BJ (cell line): Measurements from ENCODE around the gene RXFP1. TPM values are rescaled to one million over a fixed set of nuclear protein-coding genes. Genes with fewer than 3 reads are reported as not detected.

Experiments used
- CTCF ChIA-PET: fragments of 350-600 bp; formaldehyde crosslinking; extraction: SDS; loops from one replicate; lab custom pipeline; 2021; ENCODE audit warnings: antibody characterized with exemption, inconsistent platforms; lab: Yijun Ruan, JAX
- POLR2A ChIA-PET: fragments of 300-600 bp; sonication (Branson Sonifier 250); formaldehyde crosslinking; extraction: SDS; loops from one replicate; lab custom pipeline; 2021; ENCODE audit warnings: antibody characterized with exemption; lab: Charles Lee
- DNase-seq: peaks from one replicate; pipeline ENCODE4 v3.0.0-alpha.2; 2011; ENCODE audit warnings: low read depth
- H3K27me3 ChIP-seq: 2 replicates; pipeline ENCODE4 v1.6.0; 2011; ENCODE audit warnings: low read length; ENCODE audit not compliant: control insufficient read depth, insufficient read depth
- H3K36me3 ChIP-seq: 2 replicates; pipeline ENCODE4 v1.5.1; 2011; ENCODE audit warnings: low read length; ENCODE audit not compliant: control insufficient read depth, insufficient read depth
- H3K4me3 ChIP-seq: 2 replicates; pipeline ENCODE4 v1.5.1; 2011; ENCODE audit warnings: low read depth, mild to moderate bottlenecking, control low read depth, low read length
- CTCF ChIP-seq: IDR thresholded peaks from 2 replicates; pipeline ENCODE4 v1.5.1; 2011; ENCODE audit warnings: low read depth, mild to moderate bottlenecking, control low read depth, inconsistent platforms, low read length, moderate library complexity; ENCODE audit not compliant: insufficient read depth
- polyA plus RNA-seq: library from polyadenylated mRNA; depleted of rRNA; stranded (reverse); fragments of >200 nt; gene quantifications from 2 replicates; pipeline ENCODE4 v1.2.3, GENCODE V29; 2011

The RXFP1 gene
- polyA plus RNA-seq, 1 experiment, result 0.17 TPM

GRCh38 chr4:158580064-158580463 is 58.4 kb downstream of the RXFP1 start:
- no peak for TF ChIP-seq CTCF
- no peak overlapping the region for H3K4me3 ChIP-seq
- no peaks in the 10 kb centered on the region for H3K36me3 ChIP-seq
- H3K27me3 ChIP-seq, result no peaks in the 10 kb centered on the region
- CTCF ChIA-PET, result interaction anchor here (1.0 to 1.8 kb wide), 3 partner anchors 20 to 321 kb away, joined by 3 to 5 read pairs (median 3); no protein-coding TSS in a partner anchor
- DNase-seq, result no peak
- POLR2A ChIA-PET, result no interaction called here

DNA sequence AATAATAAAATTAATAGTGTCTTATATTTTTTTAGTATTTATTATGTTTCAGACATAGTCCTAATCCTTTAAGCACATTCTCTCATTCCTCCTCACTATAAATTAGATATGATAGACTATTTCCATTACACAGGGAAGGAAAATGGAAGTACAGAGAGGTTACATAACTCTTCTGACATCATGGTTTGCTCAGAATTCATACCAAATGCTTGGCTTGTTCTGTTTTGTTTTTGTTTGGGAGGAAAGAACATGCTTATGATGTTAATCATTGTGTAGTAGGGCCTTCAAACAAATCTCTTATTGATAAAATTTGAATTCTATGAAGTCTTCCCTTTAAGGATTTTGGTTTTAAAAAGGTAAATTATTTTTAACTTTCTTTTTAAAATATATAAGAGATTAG is 59.5 kb downstream of the RXFP1 start:
- no peak for TF ChIP-seq CTCF
- Histone ChIP-seq H3K36me3 (no peaks in the 10 kb centered on the region), H3K27me3 (no peaks in the 10 kb centered on the region), H3K4me3 (no peak overlapping the region)
- no peak for DNase-seq
- ChIA-PET POLR2A (no interaction called here), CTCF (interaction anchor here (1.5 kb wide), 1 partner anchor 322 kb away, joined by 3 read pairs; no protein-coding TSS in a partner anchor)

GRCh38 chr4:158586881-158587280 is 65.2 kb downstream of the RXFP1 start:
- CTCF ChIA-PET, result interaction anchor here (0.6 to 2.3 kb wide), 2 partner anchors 8 to 1961 kb away, joined by 3 to 5 read pairs; no protein-coding TSS in a partner anchor
- DNase-seq, result no peak
- no peak overlapping the region for H3K4me3 ChIP-seq
- POLR2A ChIA-PET, result no interaction called here
- H3K27me3 ChIP-seq, result no peaks in the 10 kb centered on the region
- no peaks in the 10 kb centered on the region for H3K36me3 ChIP-seq
- TF ChIP-seq CTCF, result no peak

DNA sequence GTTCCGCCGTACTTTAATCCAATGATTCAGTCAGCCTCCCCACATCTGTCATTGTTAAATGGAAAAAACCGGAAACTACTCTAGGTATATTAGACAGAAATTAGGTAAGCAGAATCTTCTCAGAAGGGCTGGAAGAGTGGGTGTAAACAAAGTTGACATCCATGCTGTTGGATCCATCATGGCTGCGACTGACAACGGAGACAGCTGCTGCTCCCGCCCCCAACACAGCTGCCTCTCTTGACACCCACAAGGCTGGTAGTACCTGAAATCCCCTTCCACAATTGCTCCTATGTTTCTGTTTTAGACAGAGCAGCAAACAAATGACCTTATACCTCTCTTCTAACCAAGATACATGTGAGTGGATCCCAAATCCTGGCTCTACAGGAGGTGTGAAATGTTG is 66.6 kb downstream of the RXFP1 start:
- TF ChIP-seq CTCF, result no peak
- DNase-seq, result no peak
- Histone ChIP-seq H3K27me3 (no peaks in the 10 kb centered on the region), H3K4me3 (no peak overlapping the region), H3K36me3 (no peaks in the 10 kb centered on the region)
- POLR2A ChIA-PET, result no interaction called here
- CTCF ChIA-PET, result no interaction called here

DNA sequence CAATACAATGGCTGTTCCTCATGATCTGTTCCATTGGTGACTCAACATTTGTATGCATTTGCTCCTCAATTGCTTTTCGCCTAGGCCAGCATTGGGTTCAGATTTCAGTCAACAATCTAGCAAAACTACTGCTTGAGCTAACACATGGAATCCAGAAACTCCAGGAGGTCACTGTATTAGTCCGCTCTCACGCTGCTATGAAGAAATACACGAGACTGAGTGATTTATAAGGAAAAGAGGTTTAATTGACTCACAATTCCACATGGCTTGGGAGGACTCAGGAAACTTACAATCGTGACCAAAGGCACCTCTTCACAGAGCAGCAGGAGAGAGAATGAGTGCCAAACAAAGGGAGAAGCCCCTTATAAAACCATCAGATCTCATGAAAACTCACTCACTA is 67.1 kb downstream of the RXFP1 start:
- H3K36me3 ChIP-seq, result no peaks in the 10 kb centered on the region
- TF ChIP-seq CTCF, result no peak
- ChIA-PET POLR2A (no interaction called here), CTCF (interaction anchor here (1.6 kb wide), 1 partner anchor 36 kb away, joined by 4 read pairs; no protein-coding TSS in a partner anchor)
- no peak overlapping the region for H3K4me3 ChIP-seq
- H3K27me3 ChIP-seq, result no peaks in the 10 kb centered on the region
- DNase-seq, result no peak
